Measurements from ENCODE around the gene TIGD3. TPM values are rescaled to one million over a fixed set of nuclear protein-coding genes. Genes with fewer than 3 reads are reported as not detected.

The TIGD3 gene
- total and polyA plus RNA-seq, 2 experiments from 2014 or later: 1.2 to 3.0 TPM

DNA sequence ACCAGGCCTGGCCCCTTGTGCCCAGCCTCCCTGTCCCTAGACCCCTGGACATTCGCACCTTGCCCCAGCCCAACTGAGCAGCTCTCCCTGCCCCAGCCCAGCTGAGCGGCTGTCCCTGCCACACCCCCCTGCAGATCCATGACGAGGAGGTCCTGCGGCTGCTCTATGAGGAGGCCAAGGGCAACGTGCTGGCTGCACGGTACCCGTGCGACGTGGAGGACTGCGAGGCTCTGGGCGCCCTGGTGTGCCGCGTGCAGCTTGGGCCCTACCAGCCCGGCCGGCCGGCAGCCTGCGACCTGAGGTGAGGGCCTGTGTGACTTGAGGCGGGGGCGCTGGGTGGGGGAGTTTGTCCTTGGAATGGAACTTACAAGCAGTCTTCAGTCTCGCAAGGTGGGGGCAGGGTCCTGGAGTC, 39.6 kb downstream of the TIGD3 start (continued):
- TF ChIP-seq ZNF114 (CRISPR knock-in tag; IDR thresholded peaks at IDR 0.05) (no peak), EZH2phosphoT487 (IDR thresholded peaks at IDR 0.05; ENCODE audit: unreplicated experiment) (no peak), ZNF331 (CRISPR knock-in tag; IDR thresholded peaks at IDR 0.05; ENCODE audit: low read depth) (no peak), POLR2AphosphoS5 (IDR thresholded peaks at IDR 0.05; ENCODE audit: low read depth) (no peak), JUNB (IDR thresholded peaks at IDR 0.05; ENCODE audit: unreplicated experiment) (no peak), CREB1 (CRISPR knock-in tag; IDR thresholded peaks at IDR 0.05; ENCODE audit: low read depth) (no peak)
- TF ChIP-seq, protein P1, sequence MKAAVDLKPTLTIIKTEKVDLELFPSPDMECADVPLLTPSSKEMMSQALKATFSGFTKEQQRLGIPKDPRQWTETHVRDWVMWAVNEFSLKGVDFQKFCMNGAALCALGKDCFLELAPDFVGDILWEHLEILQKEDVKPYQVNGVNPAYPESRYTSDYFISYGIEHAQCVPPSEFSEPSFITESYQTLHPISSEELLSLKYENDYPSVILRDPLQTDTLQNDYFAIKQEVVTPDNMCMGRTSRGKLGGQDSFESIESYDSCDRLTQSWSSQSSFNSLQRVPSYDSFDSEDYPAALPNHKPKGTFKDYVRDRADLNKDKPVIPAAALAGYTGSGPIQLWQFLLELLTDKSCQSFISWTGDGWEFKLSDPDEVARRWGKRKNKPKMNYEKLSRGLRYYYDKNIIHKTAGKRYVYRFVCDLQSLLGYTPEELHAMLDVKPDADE (IDR thresholded peaks at IDR 0.05): no peak

DNA sequence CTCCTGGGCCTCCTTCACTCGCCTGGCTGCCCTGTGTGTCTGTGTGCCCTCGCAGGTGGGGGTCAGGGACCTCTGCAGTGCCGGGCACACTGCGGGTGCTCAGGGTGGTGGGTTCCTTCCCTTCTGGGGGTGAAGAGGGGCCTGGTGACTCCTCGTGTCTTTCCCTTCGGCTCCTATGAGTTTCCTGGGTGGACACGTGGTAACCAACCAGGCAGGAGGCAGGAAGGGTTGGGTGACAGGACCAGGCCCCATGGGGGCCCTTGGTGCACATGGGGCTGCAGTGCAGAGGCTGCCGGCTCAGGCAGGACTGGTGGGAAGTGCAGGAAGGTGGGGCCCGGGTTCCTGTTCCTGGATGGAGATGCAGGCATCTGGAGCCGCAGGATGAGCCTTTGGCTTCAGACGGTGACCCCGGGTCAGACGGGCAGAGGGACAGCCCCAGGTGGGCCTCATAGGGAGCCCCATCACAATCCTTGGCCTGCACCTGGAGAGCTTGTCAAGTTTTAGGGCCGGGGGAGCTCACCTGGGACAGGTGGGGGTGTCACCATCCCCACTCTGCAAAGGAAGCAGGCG, 41.5 kb downstream of the TIGD3 start:
- no peaks in the 10 kb centered on the region for H3K9me3 Mint-ChIP-seq
- no peak overlapping the region for H3K27ac Mint-ChIP-seq
- Histone ChIP-seq H3K27ac (ENCODE audit: low read depth) (no peak overlapping the region), H3K9me2 (ENCODE audit: insufficient read depth) (no peaks in the 10 kb centered on the region), H2AFZ (no peak overlapping the region), H3K27me3 (ENCODE audit: insufficient read depth) (no peaks in the 10 kb centered on the region), H3K79me2 (replicated peaks; ENCODE audit: insufficient read depth) (no peaks in the 10 kb centered on the region), H3F3A (replicated peaks; ENCODE audit: low read depth) (no peaks in the 10 kb centered on the region), H3K4me1 (ENCODE audit: insufficient read depth) (no peaks in the 10 kb centered on the region), H3K4me2 (no peak overlapping the region), H3K4me3 (no peak overlapping the region), H4K20me1 (replicated peaks; ENCODE audit: insufficient read depth) (no peaks in the 10 kb centered on the region), H3K36me3 (ENCODE audit: insufficient read depth) (no peaks in the 10 kb centered on the region)
- no peak for TF ChIP-seq POLR2AphosphoS5 (IDR thresholded peaks at IDR 0.05; ENCODE audit: low read depth)
- no peak for TF ChIP-seq ZNF331 (CRISPR knock-in tag; IDR thresholded peaks at IDR 0.05; ENCODE audit: low read depth)
- TF ChIP-seq CREB1 (CRISPR knock-in tag; IDR thresholded peaks at IDR 0.05; ENCODE audit: low read depth): no peak
- no peak for TF ChIP-seq EZH2 (IDR thresholded peaks at IDR 0.05; ENCODE audit: low read depth, unreplicated experiment)
- no peak for TF ChIP-seq EZH2phosphoT487 (IDR thresholded peaks at IDR 0.05; ENCODE audit: unreplicated experiment)
- peaks cover 9% of the 10 kb centered on the region; the same call in 2 of the 3 replicates for H3K36me3 Mint-ChIP-seq (ENCODE audit: low read depth)
- DNase-seq (ENCODE audit: low spot score) (no peak), ATAC-seq (no peak)
- H3K4me1 Mint-ChIP-seq: peaks cover 6% of the 10 kb centered on the region
- no peak overlapping the region for H3K4me3 Mint-ChIP-seq
- peaks cover 6% of the 10 kb centered on the region for H3K27me3 Mint-ChIP-seq (ENCODE audit: insufficient read depth, low read depth, poor library complexity)

DNA sequence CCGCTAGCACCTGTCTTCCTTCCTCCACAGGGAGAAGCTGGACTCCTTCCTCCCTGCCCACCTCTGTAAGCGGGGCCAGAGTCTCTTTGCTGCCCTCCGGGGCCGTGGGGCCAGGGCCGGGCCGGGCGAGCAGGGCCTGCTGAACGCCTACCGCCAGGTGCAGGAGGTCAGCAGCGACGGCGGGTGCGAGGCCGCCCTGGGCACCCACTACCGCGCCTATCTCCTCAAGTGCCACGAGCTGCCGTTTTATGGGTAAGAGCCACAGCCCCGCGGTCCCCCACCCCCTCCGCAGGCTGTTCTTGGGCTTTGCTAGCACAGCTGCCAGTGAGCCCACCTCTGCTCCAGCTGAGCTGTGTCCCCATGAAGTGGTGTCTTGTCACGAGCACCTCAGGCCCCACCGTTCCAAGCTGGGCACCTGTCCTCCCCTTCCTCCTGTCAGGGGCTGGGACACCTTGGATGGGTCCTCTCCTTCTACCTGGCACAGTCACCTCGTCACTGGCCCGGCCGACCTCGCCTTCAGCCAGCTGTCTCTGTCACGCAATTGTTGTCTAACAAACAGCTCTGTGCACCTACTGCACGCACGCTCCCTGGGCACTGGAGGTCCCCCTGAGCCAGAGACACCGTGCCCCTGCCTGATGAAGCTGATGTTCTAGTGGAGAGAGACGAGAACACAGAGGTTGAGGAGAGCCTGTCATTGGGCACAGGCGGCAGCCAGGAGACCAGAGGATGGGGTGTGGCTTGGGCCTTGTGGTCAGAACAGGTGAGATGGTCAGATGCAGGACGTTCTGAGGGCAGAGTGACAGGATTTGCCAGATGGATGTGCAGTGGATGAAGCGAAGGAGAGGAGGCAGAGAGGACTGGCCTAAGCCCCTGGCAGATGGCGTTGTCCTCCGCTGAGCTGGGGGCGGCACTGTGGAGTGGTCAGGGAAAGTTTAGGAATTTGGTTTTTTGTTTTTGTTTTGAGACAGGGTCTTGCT, 42.5 kb downstream of the TIGD3 start:
- no peaks in the 10 kb centered on the region for H3K9me3 Mint-ChIP-seq
- peaks cover 12% of the 10 kb centered on the region; the same call in 2 of the 3 replicates for H3K36me3 Mint-ChIP-seq (ENCODE audit: low read depth)
- H3K4me3 Mint-ChIP-seq: no peak overlapping the region; the same call in 2 of the 3 replicates
- TF ChIP-seq ZNF114 (CRISPR knock-in tag; IDR thresholded peaks at IDR 0.05) (no peak), NANOG (IDR thresholded peaks at IDR 0.05; ENCODE audit: borderline replicate concordance) (no peak)
- Histone ChIP-seq H3K9me2 (ENCODE audit: insufficient read depth) (no peaks in the 10 kb centered on the region), H3K36me3 (ENCODE audit: insufficient read depth) (no peaks in the 10 kb centered on the region), H2AFZ (no peak overlapping the region), H3K27me3 (ENCODE audit: insufficient read depth) (no peaks in the 10 kb centered on the region), H4K20me1 (replicated peaks; ENCODE audit: insufficient read depth) (no peaks in the 10 kb centered on the region), H3K4me2 (no peak overlapping the region), H3K4me1 (ENCODE audit: insufficient read depth) (0 out of 2 replicates have a peak, but pooled peaks cover 6% of the 10 kb centered on the region), H3F3A (replicated peaks; ENCODE audit: low read depth) (no peaks in the 10 kb centered on the region), H3K27ac (ENCODE audit: low read depth) (peak overlapping the region; percentile 50; the same call in 1 of the 2 replicates), H3K4me3 (no peak overlapping the region), H3K79me2 (replicated peaks; ENCODE audit: insufficient read depth) (no peaks in the 10 kb centered on the region)
- peaks cover 10% of the 10 kb centered on the region for H3K4me1 Mint-ChIP-seq
- DNase-seq (ENCODE audit: low spot score): no peak
- peaks cover 9% of the 10 kb centered on the region for H3K27me3 Mint-ChIP-seq (ENCODE audit: insufficient read depth, low read depth, poor library complexity)
- ATAC-seq: no peak
- H3K27ac Mint-ChIP-seq: no peak overlapping the region; the same call in 1 of the 2 replicates

Data from GM23338 (cell line).